ENCODE measurements around the gene ATP8A1.
"Not testable (repeated sequence)": the region's sequence is repeated elsewhere in the genome, so short reads cannot be mapped to it uniquely, and the experiment has no call there.

Gene ATP8A1

GRCh38 chr4:42467777-42468176 is 189.1 kb downstream of the ATP8A1 start:
- DNase-seq (ENCODE audit: low spot score): not testable (repeated sequence)

- DNase-seq (ENCODE audit: low spot score): no peak
These were observed 190.5 kb downstream of the ATP8A1 start for GRCh38 chr4:42466273-42466844.

- DNase-seq (ENCODE audit: low spot score): no peak
These were observed 192.3 kb downstream of the ATP8A1 start for GRCh38 chr4:42464550-42465094.

GRCh38 chr4:42461216-42461615 is 195.7 kb downstream of the ATP8A1 start:
- DNase-seq (ENCODE audit: low spot score): not testable (repeated sequence)

- no peak for DNase-seq (ENCODE audit: low spot score)
These were observed 196.9 kb downstream of the ATP8A1 start for GRCh38 chr4:42460043-42460442.

GRCh38 chr4:42458657-42459056 is 198.2 kb downstream of the ATP8A1 start:
- DNase-seq (ENCODE audit: low spot score): no peak

- no peak for DNase-seq (ENCODE audit: low spot score)
These were observed 202.0 kb downstream of the ATP8A1 start for GRCh38 chr4:42454755-42455420.

GRCh38 chr4:42453612-42454011 is 203.3 kb downstream of the ATP8A1 start:
- no peak for DNase-seq (ENCODE audit: low spot score)

GRCh38 chr4:42452823-42453222 is 204.1 kb downstream of the ATP8A1 start:
- no peak for DNase-seq (ENCODE audit: low spot score)

- no peak for DNase-seq (ENCODE audit: low spot score)
These were observed 210.1 kb downstream of the ATP8A1 start for GRCh38 chr4:42446823-42447222.

- DNase-seq (ENCODE audit: low spot score): no peak
These were observed 211.9 kb downstream of the ATP8A1 start for GRCh38 chr4:42445038-42445437.

GRCh38 chr4:42442601-42443000 is 214.3 kb downstream of the ATP8A1 start:
- DNase-seq (ENCODE audit: low spot score): no peak

- no peak for DNase-seq (ENCODE audit: low spot score)
These were observed 216.8 kb downstream of the ATP8A1 start for GRCh38 chr4:42440083-42440482.

- no peak for DNase-seq (ENCODE audit: low spot score)
These were observed 219.9 kb downstream of the ATP8A1 start for GRCh38 chr4:42436928-42437565.

GRCh38 chr4:42428036-42428435 is 228.9 kb downstream of the ATP8A1 start:
- DNase-seq (ENCODE audit: low spot score): no peak

GRCh38 chr4:42425146-42426065 is 231.5 kb downstream of the ATP8A1 start:
- DNase-seq (ENCODE audit: low spot score): no peak

GRCh38 chr4:42420140-42420539 is 236.8 kb downstream of the ATP8A1 start:
- no peak for DNase-seq (ENCODE audit: low spot score)

- no peak for DNase-seq (ENCODE audit: low spot score)
These were observed 239.4 kb downstream of the ATP8A1 start for GRCh38 chr4:42417550-42417949.

- no peak for DNase-seq (ENCODE audit: low spot score)
These were observed 240.9 kb downstream of the ATP8A1 start for GRCh38 chr4:42416017-42416416.

GRCh38 chr4:42415281-42415680 is 241.6 kb downstream of the ATP8A1 start:
- no peak for DNase-seq (ENCODE audit: low spot score)

GRCh38 chr4:42412251-42412650 is 244.7 kb downstream of the ATP8A1 start:
- DNase-seq (ENCODE audit: low spot score): peak; percentile 50

- no peak for DNase-seq (ENCODE audit: low spot score)
These were observed 245.1 kb downstream of the ATP8A1 start for GRCh38 chr4:42411803-42412202.

Measured in AG08396 (cell line).